Measurements from ENCODE around the gene PRKAR2B. TPM values are rescaled to one million over a fixed set of nuclear protein-coding genes. Genes with fewer than 3 reads are reported as not detected.

PRKAR2B gene
- total and polyA plus RNA-seq, 10 donors = 8.3 to 74.4 (median 38.9) TPM

- no peak for TF ChIP-seq CTCF (IDR thresholded peaks at IDR 0.05 in 8 of 11, conservative IDR thresholded peaks at IDR 0.05 in 3 of 11)
- TF ChIP-seq POLR2AphosphoS5 (IDR thresholded peaks at IDR 0.05) = no peak
- no peak for TF ChIP-seq POLR2A (IDR thresholded peaks at IDR 0.05)
- 66 to 82% (median 72%) methylated on average over 5 of the region's 5 CpGs for WGBS, 5 donors
- Histone ChIP-seq H3K4me1 (peaks cover 0 to 22% (median 10%) of the 10 kb centered on the region in 6 donors), H3K27ac (no peak overlapping the region), H3K4me3 (no peak overlapping the region), H3K9me3 (no peaks in the 10 kb centered on the region), H3K36me3 (no peaks in the 10 kb centered on the region), H3K27me3 (replicated peaks in 1 of 7) (no peaks in the 10 kb centered on the region)
- DNase-seq = no peak
- intact Hi-C loops (cut with DNase I; ENCODE audit: low total_unique reads) = no loop called here
Observed at GRCh38 chr7:107029061-107029763, 15.3 kb upstream of the PRKAR2B start.

- H3K36me3 ChIP-seq = no peaks in the 10 kb centered on the region
- no peak for TF ChIP-seq POLR2AphosphoS5 (IDR thresholded peaks at IDR 0.05)
- TF ChIP-seq POLR2A (IDR thresholded peaks at IDR 0.05) = no peak
- TF ChIP-seq CTCF (IDR thresholded peaks at IDR 0.05 in 8 of 11, conservative IDR thresholded peaks at IDR 0.05 in 3 of 11) = no peak
- peaks cover 0 to 22% (median 10%) of the 10 kb centered on the region in 6 donors for H3K4me1 ChIP-seq
- no peak for DNase-seq
- intact Hi-C loops (cut with DNase I; ENCODE audit: low total_unique reads) = no loop called here
- H3K4me3 ChIP-seq = no peak overlapping the region
- WGBS, 5 donors = 63 to 87% (median 76%) methylated on average over 4 of the region's 4 CpGs
- H3K9me3 ChIP-seq = no peaks in the 10 kb centered on the region
- H3K27me3 ChIP-seq (replicated peaks in 1 of 7) = no peaks in the 10 kb centered on the region
- H3K27ac ChIP-seq = no peak overlapping the region
Observed at GRCh38 chr7:107029764-107030286, 14.7 kb upstream of the PRKAR2B start.

GRCh38 chr7:107032050-107032449, 12.5 kb upstream of the PRKAR2B start:
- Histone ChIP-seq H3K27ac (no peak overlapping the region), H3K4me3 (no peak overlapping the region), H3K27me3 (replicated peaks in 1 of 7) (no peaks in the 10 kb centered on the region), H3K36me3 (no peaks in the 10 kb centered on the region), H3K9me3 (peaks cover 0 to 12% (median 8%) of the 10 kb centered on the region in 8 donors), H3K4me1 (peaks cover 0 to 12% (median 4%) of the 10 kb centered on the region in 6 donors)
- 87 to 95% (median 95%) methylated on average over 2 of the region's 2 CpGs for WGBS, 5 donors
- intact Hi-C loops (cut with DNase I; ENCODE audit: low total_unique reads) = no loop called here
- TF ChIP-seq CTCF (IDR thresholded peaks at IDR 0.05 in 8 of 11, conservative IDR thresholded peaks at IDR 0.05 in 3 of 11) (no peak), POLR2AphosphoS5 (IDR thresholded peaks at IDR 0.05) (no peak), POLR2A (IDR thresholded peaks at IDR 0.05) (no peak)
- no peak for DNase-seq

- no peak for TF ChIP-seq CTCF (IDR thresholded peaks at IDR 0.05 in 8 of 11, conservative IDR thresholded peaks at IDR 0.05 in 3 of 11)
- TF ChIP-seq POLR2A (IDR thresholded peaks at IDR 0.05) = no peak
- TF ChIP-seq POLR2AphosphoS5 (IDR thresholded peaks at IDR 0.05) = no peak
- Histone ChIP-seq H3K4me1 (peaks cover 0 to 4% (median under 1%) of the 10 kb centered on the region in 6 donors), H3K36me3 (no peaks in the 10 kb centered on the region), H3K27me3 (replicated peaks in 1 of 7) (no peaks in the 10 kb centered on the region), H3K9me3 (peaks cover 0 to 13% (median 8%) of the 10 kb centered on the region in 8 donors), H3K27ac (no peak overlapping the region), H3K4me3 (no peak overlapping the region)
- no peak for DNase-seq
- WGBS, 5 donors = 90 to 93% (median 92%) methylated on average over 8 of the region's 8 CpGs
- intact Hi-C loops (cut with DNase I; ENCODE audit: low total_unique reads) = no loop called here
Observed at GRCh38 chr7:107032720-107033438, 11.6 kb upstream of the PRKAR2B start.

All from spleen (tissue), 11 donors.